C4-2B (cell line): ENCODE data around the gene DENND1C.

ENCODE experiments used
- ZFX ChIP-seq: fragments of 450-650 bp; IDR thresholded peaks from 2 replicates; pipeline ENCODE4 v1.6.1; 2017
- TF ChIP-seq, protein P1 (sequence below): fragments of 450-650 bp; conservative IDR thresholded peaks from 2 replicates; pipeline ENCODE4 v1.5.1; 2017; ENCODE audit warnings: mild to moderate bottlenecking

GRCh38 chr19:6433165-6433564 is 48.4 kb downstream of the DENND1C start:
- TF ChIP-seq, protein P1, sequence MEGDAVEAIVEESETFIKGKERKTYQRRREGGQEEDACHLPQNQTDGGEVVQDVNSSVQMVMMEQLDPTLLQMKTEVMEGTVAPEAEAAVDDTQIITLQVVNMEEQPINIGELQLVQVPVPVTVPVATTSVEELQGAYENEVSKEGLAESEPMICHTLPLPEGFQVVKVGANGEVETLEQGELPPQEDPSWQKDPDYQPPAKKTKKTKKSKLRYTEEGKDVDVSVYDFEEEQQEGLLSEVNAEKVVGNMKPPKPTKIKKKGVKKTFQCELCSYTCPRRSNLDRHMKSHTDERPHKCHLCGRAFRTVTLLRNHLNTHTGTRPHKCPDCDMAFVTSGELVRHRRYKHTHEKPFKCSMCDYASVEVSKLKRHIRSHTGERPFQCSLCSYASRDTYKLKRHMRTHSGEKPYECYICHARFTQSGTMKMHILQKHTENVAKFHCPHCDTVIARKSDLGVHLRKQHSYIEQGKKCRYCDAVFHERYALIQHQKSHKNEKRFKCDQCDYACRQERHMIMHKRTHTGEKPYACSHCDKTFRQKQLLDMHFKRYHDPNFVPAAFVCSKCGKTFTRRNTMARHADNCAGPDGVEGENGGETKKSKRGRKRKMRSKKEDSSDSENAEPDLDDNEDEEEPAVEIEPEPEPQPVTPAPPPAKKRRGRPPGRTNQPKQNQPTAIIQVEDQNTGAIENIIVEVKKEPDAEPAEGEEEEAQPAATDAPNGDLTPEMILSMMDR: no peak
- TF ChIP-seq ZFX: no peak
